ENCODE data around the gene PHC1.

- TF ChIP-seq CTCF (IDR thresholded peaks at IDR 0.05; ENCODE audit: borderline replicate concordance, extremely low read depth, low read length, poor library complexity, severe bottlenecking) (no peak), EZH2 (IDR thresholded peaks at IDR 0.05; ENCODE audit: borderline replicate concordance, low read depth, low read length, severe bottlenecking) (no peak)
Measured at GRCh38 chr12:8906266-8907180, 7.8 kb upstream of the PHC1 start.

Measured in DND-41 (cell line).